ENCODE results near the gene GNG4.
A peak's percentile ranks its signal among the peaks of the same experiment; 100 is the strongest.
"Not testable (repeated sequence)": the region's sequence is repeated elsewhere in the genome, so short reads cannot be mapped to it uniquely, and the experiment has no call there.

Gene GNG4

DNA sequence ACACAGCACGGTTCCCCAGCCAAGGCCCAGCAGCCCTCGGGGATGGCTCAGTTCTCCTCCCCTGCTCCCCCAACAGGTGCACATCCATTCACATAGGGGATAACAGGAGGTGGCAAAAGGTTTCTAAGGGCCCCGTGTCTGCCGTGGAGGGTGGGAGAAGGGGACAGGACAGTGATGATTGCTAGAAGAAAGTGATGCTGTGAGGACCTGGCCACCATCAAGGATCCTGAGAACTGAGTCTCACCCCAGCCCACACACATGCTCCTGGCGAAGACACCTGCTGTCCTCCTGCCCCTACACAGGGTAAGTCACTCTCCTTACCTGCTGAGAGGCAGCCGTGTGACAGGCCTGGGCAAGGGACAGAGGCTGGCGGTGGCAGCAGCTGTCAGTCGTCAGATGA is 54.5 kb downstream of the GNG4 start:
- DNase-seq (ENCODE audit: low read depth), result no peak
- no peak overlapping the region for H3K4me3 ChIP-seq (ENCODE audit: low read depth, low read length)
- TF ChIP-seq, protein P1, sequence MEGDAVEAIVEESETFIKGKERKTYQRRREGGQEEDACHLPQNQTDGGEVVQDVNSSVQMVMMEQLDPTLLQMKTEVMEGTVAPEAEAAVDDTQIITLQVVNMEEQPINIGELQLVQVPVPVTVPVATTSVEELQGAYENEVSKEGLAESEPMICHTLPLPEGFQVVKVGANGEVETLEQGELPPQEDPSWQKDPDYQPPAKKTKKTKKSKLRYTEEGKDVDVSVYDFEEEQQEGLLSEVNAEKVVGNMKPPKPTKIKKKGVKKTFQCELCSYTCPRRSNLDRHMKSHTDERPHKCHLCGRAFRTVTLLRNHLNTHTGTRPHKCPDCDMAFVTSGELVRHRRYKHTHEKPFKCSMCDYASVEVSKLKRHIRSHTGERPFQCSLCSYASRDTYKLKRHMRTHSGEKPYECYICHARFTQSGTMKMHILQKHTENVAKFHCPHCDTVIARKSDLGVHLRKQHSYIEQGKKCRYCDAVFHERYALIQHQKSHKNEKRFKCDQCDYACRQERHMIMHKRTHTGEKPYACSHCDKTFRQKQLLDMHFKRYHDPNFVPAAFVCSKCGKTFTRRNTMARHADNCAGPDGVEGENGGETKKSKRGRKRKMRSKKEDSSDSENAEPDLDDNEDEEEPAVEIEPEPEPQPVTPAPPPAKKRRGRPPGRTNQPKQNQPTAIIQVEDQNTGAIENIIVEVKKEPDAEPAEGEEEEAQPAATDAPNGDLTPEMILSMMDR (conservative IDR thresholded peaks at IDR 0.05; ENCODE audit: low read depth, low read length), result no peak

DNA sequence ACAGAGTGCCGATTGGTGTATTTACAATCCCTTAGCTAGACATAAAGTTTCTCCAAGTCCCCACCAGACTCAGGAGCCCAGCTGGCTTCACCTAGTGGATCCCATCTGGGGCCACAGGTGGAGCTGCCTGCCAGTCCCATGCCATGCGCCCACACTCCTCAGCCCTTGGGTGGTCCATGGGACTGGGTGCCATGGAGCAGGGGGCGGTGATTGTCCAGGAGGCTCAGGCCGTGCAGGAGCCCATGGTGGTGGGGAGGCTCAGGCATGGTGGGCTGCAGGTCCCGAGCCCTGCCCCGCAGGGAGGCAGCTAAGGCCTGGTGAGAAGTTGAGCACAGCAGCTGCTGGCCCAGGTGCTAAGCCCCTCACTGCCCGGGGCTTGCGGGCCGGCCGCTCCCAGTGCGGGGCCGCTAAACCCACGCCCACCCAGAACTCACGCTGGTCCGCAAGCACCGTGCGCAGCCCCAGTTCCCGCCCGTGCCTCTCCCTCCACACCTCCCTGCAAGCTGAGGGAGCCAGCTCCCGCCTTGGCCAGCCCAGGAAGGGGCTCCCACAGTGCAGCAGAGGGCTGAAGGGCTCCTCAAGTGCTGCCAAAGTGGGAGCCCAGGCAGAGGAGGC is 55.2 kb downstream of the GNG4 start:
- not testable (repeated sequence) for H3K4me3 ChIP-seq (ENCODE audit: low read depth, low read length); DNase-seq (ENCODE audit: low read depth)

DNA sequence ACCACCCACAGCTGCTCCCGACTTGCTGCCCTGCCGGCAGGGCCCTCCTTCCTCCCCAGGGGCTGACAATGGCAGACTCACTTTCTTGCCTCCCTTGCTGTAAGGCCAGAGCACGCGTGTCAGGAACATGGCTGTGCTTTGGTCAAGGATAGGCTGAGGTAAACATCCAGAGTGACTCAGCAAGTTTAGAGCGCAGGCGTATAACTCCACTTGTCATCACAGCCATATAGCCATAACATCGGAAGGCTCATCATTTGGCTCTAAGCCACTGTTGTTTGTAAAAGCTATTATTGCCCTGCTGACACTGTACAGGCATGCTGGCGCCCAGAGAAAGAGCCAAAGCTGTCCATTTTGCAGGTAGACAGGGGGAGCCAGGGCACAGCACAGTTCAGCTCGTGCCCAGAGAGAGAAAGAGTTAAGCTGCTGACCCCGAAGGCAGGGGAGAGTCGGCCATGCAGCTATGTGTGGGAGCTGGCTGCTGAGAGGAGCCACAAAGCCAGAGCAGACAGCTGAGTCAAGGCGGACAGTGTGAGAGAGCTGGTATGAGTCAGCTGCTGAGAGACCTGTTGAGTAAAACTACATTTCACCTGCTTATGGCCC is 60.6 kb downstream of the GNG4 start:
- DNase-seq (ENCODE audit: low read depth), result peak; percentile 73
- H3K4me3 ChIP-seq (ENCODE audit: low read depth, low read length), result no peak overlapping the region
- TF ChIP-seq, protein P1 (conservative IDR thresholded peaks at IDR 0.05; ENCODE audit: low read depth, low read length), result no peak

DNA sequence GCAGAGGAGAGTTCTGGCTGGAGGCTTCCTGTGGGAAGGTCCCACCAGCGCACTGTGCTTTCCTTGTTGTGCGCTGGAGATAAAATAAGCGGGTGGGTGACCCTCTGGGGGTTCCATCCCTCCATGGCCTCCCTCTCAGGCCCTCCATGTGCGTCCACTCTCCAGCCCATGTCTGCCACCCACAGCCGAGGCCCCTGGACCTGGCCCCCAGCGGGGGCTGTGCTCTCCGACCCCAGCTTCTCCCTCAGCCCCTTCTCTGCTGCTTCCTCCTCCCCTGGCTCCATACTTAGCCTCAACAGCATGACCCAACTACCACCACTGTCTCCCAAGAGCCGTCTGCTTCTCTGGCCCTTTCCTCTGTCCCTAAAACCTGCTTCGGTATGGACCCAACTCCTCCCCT is 61.4 kb downstream of the GNG4 start:
- no peak overlapping the region for H3K4me3 ChIP-seq (ENCODE audit: low read depth, low read length)
- DNase-seq (ENCODE audit: low read depth), result no peak
- TF ChIP-seq, protein P1 (conservative IDR thresholded peaks at IDR 0.05; ENCODE audit: low read depth, low read length), result no peak

DNA sequence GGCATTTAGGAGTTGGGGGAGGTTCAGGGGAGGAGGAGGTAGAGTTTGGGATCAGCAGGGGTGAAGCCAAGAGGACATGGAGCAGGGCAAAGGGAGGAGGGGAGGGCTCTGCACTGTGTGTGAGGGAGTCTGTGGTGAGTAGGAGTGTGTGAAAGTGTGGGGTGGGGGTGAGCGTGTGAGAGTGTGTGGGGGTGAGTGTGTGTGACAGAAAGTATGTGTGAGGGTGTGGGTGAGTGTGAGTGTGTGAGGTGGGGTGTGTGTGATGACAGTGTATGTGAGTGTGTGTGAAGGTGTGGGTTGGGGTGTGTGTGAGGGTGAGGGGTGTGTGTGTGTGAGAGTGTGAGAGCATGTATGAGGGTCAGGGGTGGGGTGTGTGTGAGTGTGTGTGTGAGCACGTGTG is 62.6 kb downstream of the GNG4 start:
- H3K4me3 ChIP-seq (ENCODE audit: low read depth, low read length), result no peak overlapping the region
- DNase-seq (ENCODE audit: low read depth), result no peak
- TF ChIP-seq, protein P1 (conservative IDR thresholded peaks at IDR 0.05; ENCODE audit: low read depth, low read length), result no peak

DNA sequence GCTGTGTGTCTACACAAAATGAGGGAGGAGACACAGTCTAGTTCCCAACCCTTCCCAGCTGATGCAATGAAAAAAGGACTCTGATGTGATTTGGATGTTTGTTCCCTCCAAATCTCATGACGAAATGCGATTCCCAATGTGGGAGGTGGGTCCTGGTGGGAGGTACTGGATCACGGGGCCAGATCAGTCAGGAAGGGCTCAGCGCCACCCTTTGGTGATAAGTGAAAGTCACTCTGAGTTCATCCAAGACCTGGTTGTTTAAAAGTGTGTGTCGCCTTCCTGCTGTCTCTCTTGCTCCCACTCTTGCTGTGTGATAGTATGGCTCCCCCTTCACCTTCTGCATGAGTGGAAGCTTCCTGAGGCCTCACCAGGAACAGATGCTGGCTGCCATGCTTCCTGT is 63.2 kb downstream of the GNG4 start:
- H3K4me3 ChIP-seq (ENCODE audit: low read depth, low read length), result no peak overlapping the region
- DNase-seq (ENCODE audit: low read depth), result no peak
- TF ChIP-seq, protein P1 (conservative IDR thresholded peaks at IDR 0.05; ENCODE audit: low read depth, low read length), result no peak

DNA sequence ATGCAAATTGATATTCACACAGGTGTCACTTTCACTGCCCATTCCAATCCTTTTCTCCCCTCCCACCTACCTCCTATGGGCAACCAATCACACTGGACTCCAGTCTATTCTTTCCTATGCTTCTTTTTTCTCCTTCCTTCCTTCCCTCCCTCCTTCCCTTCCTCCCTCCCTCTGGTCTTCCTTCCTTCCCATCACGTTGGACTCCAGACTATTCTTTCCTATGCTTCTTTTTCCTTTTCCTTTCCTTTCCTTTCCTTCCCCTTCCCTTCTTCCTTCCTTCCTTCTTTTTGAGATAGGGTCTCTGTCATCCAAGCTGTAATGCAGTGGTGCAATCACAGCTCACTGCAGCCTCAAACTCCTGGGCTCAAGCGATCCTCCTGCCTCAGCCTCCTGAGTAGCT is 64.6 kb downstream of the GNG4 start:
- no peak overlapping the region for H3K4me3 ChIP-seq (ENCODE audit: low read depth, low read length)
- TF ChIP-seq, protein P1 (conservative IDR thresholded peaks at IDR 0.05; ENCODE audit: low read depth, low read length), result no peak

More for the DNA sequence above, 64.6 kb downstream of the GNG4 start:
- no peak for DNase-seq (ENCODE audit: low read depth)

All from choroid plexus epithelial cell (primary cell).